ENCODE data around the gene ANKUB1.

Gene ANKUB1

DNA sequence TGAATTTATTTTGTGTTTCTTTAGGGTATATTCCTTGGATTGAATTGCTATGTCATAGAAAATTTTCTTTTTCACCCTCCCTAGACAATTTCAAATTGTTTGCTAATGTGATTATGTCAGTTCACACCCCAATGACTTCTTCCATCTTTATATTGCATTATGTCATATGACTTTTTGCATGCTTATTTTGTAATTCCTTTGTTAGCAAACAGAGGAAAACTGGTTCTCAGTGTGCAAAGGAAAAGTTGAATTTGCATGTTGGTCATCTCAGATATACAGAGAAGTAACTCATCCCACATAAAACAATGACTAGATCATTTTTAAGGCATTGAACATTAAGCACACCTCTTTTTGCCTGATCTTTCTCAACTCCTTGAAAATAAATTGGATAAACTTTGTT, 17.3 kb upstream of the ANKUB1 start:
- DNase-seq = no peak

DNA sequence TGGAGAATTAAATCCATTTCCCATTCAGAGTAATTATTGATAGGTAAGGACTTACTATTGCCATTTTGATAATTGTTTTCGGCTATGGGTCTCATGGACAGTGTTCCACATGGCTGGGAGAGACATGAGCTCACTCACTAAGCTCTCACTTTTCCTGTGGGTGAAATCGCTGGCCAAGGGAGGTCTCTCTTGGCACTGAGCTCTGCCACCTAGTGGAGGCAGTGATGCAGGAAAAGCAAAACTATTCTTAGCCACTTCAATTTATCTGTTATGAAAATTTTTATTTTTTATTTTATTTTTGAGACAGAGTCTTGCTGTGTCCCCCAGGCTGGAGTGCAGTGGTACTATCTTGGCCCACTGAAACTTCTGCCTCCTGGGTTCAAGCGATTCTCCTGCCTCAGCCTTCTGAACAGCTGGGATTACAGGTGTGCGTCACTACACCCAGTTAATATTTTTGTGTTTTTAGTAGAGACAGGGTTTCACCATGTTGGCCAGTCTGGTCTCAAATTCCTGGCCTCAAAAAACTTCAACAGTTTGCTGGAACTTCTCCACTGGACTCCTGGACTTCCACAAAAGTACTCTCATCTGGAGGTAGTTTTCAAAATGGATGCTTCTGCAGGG, 16.0 kb upstream of the ANKUB1 start:
- peak in 54 of 58 donors; percentile 2 to 78 (median 54) for DNase-seq

DNA sequence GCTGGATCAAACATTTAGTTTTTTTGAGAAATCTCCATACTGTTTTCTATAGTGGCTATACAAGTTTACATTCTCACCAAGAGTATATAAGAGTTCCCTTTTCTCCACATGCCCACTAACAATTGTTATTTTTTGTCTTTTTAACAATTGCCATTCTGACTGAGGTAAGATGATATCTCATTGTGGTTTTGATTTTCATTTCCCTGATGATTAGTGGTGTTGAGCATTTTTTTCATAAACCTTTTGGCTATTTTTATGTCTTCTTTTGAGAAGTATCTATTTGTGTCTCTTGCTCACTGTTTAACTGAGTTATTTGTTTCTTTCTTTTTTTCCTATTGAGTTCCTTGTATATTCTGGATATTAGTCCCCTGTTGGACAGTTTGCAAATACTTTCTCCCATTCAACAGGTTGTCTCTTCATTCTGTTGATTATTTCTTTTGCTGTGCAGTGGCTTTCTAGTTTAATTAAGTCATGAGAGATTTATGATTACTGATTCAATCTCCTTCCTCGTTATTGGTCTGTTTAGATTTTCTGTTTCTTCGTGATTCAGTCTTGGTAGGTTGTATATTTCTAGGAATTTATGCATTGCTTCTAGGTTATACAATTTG, 13.9 kb upstream of the ANKUB1 start:
- no peak for DNase-seq

DNA sequence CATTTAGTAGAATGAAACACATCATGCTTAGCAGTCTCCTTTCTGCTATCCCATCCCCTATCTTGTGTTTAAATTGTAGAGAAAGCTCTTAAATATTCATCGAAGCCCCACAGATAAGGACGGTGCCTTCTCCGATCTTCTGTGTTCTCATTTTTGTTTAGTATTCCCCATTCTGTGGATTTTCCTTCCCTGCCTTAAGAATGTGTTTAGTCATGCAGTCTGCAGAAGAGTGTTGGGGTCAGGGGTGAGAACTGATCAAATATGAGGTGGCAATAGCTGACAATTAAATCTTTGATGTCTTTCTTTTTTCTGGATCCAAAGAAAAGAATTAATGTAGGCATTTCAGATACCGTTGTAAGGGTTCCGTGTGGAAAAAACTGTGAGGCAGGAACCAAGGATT, 9.3 kb upstream of the ANKUB1 start:
- no peak for DNase-seq

DNA sequence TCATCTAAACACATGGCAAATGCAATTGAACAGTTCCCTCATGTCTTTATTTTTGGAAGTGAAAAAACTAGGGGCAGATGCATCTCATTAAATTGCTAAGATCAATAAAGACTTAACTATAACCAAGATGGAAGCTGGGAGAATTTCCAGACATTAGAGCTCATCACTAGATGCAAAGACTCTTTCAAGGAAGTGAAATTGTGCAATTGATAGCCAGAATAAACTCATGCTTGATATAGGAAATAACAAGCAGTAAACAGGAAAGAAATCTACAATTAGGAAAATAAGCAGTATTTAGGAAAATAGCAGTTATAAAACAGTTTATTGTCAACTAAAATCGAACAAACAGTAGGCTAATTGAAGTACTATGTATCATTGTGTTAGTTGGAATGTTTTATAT, 8.8 kb upstream of the ANKUB1 start:
- DNase-seq = no peak

DNA sequence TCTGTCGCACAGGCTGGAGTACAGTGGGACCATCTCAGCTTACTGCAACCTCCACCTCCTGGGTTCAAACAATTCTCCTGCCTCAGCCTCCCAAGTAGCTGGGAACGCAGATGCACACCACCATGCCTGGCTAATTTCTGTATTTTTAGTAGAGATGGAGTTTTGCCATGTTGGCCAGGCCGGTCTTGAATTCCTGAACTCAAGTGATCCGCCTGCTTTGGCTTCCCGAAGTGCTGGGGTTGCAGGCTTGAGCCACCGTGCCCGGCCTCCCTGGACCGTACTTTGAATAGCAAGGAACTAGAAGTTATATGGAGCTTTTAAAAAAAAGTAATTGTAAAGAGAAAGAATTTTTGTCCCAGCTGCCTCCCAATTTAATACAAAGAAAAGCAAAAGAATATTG, 8.3 kb upstream of the ANKUB1 start:
- no peak for DNase-seq

DNA sequence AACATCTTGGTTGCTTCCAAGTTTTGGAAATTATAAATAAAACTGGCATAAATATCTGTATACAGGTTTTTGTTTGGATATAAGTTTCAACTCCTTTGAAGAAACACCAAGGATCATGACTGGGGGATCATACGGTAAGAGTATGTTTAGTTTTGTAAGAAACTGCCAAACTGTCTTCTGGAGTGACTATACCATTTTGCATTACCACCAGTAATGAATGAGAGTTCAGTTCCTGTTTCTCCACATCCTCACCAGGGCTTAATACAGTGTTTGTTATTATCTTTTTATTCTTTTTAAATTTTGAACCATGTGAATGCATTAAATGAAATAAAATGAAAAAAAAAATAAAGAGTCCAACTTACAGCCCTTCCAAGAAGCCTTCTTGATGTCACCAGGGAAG, 3.7 kb upstream of the ANKUB1 start:
- DNase-seq = no peak

DNA sequence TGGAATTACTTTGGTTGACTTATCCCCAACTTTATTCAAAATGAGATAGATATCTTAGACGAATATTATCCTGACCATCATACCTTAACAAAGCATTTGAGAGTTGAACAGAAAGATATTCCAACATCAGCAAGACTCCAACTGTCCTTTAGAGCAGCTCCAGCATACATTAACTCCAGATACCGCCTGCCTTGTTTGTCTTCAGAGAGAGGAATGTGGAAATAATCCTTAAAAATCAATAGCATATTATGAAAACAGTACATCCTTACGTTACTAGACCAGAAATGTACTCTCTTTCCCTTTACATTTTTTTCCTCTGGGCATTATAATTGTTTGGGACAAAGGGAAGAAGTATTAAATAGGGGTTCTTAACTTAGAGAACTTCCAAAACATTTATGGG, 1.7 kb downstream of the ANKUB1 start:
- DNase-seq = no peak

DNA sequence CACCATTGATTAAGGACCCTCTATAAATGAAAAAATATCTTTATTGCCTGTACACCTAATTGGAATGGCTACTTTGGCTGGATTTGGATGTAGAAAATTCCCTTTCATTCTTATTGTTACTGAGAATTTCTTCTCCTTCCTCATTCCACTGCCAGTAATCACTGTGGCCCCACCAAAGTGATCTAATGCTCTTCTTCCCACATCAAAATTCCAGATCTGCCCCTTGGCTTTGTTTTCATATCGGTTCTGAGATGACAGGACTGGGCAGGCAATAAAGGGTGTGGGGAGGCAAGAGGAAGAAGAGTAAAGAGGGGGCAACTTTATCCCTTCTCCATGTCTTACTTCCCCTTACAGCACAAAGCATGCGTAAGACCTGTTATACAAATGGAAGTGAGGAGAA, 2.1 kb downstream of the ANKUB1 start:
- no peak for DNase-seq

DNA sequence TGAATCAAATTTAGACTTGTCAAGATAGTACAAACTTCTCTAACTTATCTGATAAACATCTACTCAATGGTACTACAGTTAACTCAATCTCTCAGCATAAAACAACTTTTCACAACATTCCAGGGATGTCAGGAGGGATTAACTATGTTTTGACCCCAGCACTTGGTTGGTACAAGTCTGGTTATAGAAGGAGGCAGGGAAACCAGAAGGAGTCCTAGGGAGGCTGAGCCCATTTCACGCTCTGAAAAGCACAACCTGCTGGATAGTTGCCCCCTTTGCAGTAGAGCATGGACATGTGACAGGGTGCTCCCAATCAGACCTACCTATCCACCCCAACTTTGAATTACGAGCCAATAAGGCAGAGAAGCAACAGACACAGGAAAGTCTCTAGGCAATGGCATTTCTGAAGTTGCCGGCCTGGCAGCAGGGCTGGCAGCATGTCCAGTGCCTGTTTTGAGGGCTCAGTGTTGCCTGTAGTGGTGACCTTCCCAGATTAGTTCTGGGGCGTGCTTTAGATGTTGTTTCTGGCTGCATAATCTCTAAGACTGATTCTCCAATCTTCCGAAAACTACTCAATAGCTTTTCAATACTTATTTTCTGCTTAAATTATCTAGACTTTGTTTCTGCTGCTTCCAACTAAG, 8.2 kb downstream of the ANKUB1 start:
- no peak for DNase-seq

DNA sequence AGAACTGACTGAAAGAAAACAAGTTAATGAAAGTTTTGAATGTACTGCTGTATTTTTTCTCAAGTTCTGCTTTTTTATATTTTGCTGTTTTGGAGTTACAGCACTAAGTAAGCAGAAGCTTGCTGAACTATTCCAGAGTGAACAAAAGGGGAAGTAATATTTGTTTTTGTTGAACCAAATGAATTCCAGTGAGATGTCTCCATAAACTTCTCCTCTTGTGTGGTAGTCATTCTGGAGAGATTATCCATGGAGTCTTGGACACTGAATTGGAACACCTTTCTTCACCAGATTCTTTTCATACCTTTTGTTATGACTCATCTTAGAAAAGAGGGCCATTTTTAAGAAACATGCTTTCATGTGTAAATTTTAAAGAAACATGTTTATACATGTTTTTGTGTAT, 8.8 kb downstream of the ANKUB1 start:
- DNase-seq = no peak

DNA sequence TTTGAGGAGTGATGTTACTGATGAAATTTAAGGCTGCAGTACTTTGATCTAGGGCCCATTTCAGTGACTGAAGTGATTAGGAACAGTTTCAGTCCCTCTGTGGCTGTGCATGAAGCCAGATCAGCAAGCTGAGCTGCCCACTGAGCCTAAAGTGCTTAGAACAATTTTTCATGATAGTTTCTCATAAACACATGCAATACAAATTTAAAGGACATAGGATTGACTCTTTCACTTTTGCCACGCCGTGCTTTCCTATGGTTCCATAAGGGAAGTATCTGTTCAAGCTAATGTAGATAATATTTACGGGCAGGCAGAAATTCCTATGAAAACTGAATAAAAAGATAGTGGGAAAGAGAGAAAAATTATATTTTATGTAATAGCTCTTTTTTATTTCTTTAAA, 10.6 kb downstream of the ANKUB1 start:
- no peak for DNase-seq

DNA sequence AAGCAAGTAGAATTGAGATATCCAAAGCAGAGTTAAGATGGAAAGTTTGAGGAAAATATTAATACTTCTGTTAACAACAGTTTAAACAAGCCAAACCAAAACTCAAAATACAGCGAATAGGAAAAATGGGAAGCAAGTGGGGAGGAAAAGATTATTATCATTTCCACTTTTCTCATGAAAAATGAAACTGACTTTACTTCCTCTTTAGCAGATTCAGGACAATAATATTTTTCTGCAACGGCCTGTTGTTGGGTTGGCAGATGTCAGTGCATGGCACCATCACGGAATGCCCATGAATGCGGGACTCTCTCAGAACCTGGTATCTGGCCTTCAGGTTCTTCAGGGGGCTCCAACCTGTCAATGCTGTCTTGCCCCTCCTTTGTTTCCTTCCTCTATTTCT, 11.1 kb downstream of the ANKUB1 start:
- DNase-seq = no peak

DNA sequence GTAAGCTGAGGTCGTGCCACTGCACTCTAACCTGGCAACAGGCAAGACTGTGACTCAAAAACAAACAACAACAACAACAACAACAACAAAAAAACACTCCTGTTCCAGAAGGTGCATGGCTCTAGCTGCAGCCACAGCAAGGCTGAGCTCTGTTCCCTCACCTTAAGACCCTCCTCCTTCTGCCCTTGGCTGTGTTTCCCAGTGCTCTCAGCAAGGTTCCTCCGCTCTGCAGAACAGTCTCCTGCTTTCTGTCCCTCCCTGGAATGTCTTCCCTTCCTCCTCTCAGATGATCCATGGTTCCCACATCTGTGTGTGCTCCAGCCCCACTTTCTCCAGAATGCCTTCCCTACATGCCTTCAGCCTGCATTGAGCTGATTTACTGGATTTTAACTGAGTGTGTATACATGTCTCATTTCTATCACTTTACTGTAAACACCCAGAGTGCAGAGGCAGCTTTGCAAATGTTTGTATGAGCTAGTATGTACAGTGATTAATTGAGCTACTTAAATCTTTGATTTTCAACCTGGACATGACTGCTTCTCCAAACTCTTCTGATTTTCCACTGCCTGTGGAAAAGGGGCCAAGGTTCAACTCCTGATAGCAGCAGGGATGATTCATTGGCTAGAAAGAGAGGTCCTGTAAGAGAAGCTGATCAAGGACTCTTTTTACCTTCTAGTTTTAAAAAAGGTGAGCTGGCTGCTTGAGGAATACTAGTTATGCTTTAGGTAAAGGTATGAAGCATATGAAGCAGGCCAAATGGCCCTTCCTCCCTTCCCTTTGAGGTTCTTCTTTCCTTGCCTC, 14.7 kb downstream of the ANKUB1 start:
- DNase-seq = no peak

DNA sequence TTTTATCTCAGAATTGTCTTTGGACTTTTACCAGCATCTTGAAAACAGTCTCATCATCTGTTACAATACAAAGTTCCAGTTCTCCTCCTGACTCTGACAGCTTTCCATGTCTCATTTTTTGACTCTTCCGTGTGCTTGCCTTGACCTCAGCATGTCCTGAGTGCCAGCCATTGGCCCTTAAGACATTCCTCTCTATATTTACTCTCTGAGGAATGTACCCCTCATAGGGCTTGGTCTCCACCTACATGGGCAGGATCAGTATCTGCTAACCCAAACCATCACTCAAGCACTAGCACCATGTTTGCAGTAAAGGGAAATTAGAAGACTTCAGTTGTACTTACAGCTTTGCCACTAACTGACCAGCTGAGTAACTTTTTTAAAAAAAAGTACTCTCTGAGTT, 16.2 kb downstream of the ANKUB1 start:
- DNase-seq = no peak

DNA sequence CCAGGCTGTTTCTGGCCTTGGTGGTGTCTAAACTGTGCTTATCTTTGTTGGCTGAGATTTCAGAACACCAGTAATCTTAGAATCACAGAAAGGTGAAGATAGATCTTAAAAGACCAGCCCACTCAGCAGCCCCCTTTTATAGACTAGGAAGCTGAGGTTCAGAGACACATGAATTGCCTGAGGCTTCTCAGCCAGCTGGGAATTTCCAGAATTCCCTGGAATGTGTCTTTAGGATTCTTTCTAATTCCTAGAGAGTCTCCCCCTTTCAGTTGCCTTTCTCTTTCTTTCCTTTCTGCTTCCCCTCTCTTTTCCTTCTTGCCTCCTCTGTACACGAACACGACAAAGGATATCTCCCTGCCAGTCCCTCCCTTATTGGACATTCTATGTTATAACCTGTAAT, 19.5 kb downstream of the ANKUB1 start:
- no peak for DNase-seq

DNA sequence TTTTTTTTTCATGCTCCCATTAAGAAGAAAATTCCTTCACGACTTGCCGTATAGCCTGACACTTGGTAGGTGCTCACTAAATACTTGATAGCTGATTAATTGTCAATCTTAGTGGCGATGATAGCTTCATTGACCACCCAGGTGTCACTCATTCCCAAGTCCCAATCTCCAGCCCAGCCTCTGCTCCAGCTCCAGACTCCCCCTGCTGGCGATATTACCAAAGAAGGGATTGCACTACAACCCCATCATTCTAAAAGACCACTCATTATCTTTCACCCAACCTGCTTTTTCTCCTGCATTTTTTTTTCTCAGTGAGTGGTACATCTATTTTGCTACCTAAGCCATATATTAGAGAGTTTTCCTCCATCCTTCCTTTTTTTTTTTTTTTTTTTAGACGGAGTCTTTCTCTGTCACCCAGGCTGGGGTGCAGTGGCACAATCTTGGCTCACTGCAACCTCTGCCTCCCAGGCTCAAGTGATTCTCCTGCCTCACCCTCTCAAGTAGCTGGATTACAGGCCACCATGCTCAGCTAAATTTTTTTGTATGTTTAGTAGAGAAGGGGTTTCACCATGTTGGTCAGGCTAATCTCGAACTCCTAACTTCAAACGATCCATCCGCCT, 20.6 kb downstream of the ANKUB1 start:
- peak in 8 of 58 donors; percentile 1 to 26 (median 2) for DNase-seq

DNA sequence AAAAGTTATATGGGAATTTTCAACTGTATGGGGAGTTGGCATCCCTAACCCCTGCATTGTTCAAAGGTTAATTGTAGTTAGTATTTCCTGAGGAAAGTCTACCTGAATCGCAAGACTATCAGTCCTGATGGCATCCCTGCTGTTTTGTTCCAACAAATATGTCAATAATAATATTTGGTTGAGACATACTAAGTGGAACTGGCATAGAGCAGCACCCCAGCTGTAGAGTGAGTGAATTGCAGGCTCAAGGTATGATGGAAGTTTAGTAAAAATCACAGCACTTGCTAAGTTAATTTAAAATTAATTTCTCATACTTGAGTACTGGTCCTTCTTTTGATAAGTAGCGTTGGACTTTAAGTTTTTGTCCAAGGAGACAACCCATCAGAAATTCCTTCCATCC, 22.1 kb downstream of the ANKUB1 start:
- no peak for DNase-seq

DNA sequence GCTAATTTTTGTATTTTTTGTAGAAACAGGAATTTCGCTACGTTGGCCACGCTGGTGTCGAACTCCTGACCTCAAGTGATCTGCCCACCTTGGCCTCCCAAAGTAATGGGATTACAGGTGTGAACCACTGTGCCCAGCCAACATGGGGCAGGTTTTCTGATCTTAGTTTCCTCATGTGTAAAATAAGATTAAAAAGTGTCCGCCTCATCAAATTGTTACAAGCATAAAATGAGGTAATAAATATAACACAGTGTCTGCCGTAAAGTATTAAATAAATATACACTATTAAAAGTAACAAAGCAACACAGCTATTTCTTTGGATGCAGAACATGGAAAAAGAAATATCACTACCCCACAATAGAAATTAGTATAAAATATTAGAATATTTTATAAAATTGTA, 23.6 kb downstream of the ANKUB1 start:
- no peak for DNase-seq

DNA sequence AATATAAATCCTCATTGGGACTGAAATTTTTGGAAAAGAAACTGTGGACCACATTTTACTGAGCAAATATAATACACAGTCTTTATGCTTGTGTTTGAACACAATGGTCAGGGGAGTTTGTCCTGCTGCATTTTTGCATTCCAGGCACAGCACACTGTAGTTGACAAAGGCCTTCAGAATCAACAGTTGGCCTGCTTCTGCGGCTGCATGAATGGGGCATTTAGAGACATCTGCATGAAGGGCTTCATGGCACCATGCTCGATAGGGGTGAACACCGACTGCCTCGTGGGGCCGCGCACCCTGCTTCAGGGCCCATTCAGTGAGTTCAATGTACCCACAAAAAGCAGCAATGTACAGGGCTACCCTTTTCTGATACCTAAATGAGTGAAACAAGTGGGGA, 24.6 kb downstream of the ANKUB1 start:
- DNase-seq = peak in 53 of 58 donors; percentile 8 to 91 (median 62)

DNA sequence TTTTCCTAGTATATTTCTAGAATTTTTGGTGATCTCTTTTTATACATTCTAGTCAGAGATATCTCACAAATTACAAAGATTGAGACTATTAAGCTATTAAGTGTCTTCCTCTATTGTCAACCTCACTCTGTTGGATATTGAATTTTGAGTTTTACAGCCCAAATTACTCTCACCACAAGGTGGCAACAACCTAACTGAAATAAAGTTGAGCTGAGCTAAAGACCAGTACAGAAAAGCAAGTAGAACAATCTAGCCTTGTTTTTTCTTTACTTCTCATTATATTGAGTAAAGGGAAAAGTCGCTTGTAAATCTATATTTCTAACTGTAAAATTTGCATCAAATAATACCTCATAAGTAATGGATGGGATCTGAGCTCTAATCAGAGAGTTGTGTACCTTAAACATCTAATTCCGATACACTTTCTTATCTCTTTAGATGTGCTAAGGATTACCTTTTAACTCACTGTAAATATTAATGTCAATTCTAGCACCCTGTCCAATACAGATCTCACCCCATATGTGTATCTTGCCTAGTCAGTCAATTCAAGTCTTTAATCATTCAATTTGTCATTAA, 26.5 kb downstream of the ANKUB1 start:
- peak in 8 of 58 donors; percentile 0 to 72 (median 16) for DNase-seq

Data from anterior cingulate cortex (tissue), 58 donors.